Neuron (in vitro differentiated cells): ENCODE data around the gene VDAC1.
"Not testable (repeated sequence)": the region's sequence is repeated elsewhere in the genome, so short reads cannot be mapped to it uniquely, and the experiment has no call there.

Experiments
- H2AFZ ChIP-seq: one replicate; pipeline ENCODE4 v1.6.1; 2013; ENCODE audit warnings: low read depth, mild to moderate bottlenecking, inconsistent platforms, low read length, moderate library complexity
- H3K27me3 ChIP-seq: one replicate; pipeline ENCODE4 v1.6.1; 2013; ENCODE audit warnings: low read length; ENCODE audit not compliant: insufficient read depth
- H3K36me3 ChIP-seq: one replicate; pipeline ENCODE4 v1.6.1; 2013; ENCODE audit warnings: low read length; ENCODE audit not compliant: insufficient read depth
- H3K4me1 ChIP-seq: one replicate; pipeline ENCODE4 v1.6.1; 2013; ENCODE audit warnings: low read length; ENCODE audit not compliant: insufficient read depth
- H3K4me3 ChIP-seq: 2 replicates; pipeline ENCODE4 v1.5.1; 2013; ENCODE audit warnings: mild to moderate bottlenecking, low read length, moderate library complexity
- H3K9me3 ChIP-seq: one replicate; pipeline ENCODE4 v1.6.1; 2013; ENCODE audit warnings: low read length

The VDAC1 gene

GRCh38 chr5:134037160-134037559, 32.4 kb upstream of the VDAC1 start:
- Histone ChIP-seq H3K36me3 (no peaks in the 10 kb centered on the region), H3K27me3 (no peaks in the 10 kb centered on the region), H3K4me3 (no peak overlapping the region), H3K9me3 (no peaks in the 10 kb centered on the region), H3K4me1 (no peaks in the 10 kb centered on the region), H2AFZ (no peak overlapping the region)

- no peaks in the 10 kb centered on the region for H3K9me3 ChIP-seq
- H2AFZ ChIP-seq = no peak overlapping the region
- no peaks in the 10 kb centered on the region for H3K27me3 ChIP-seq
- no peak overlapping the region for H3K4me3 ChIP-seq
- no peaks in the 10 kb centered on the region for H3K36me3 ChIP-seq
- no peaks in the 10 kb centered on the region for H3K4me1 ChIP-seq
These were observed 29.6 kb upstream of the VDAC1 start for GRCh38 chr5:134034326-134034725.

GRCh38 chr5:134030303-134030964, 25.7 kb upstream of the VDAC1 start:
- H2AFZ ChIP-seq, H3K9me3 ChIP-seq, H3K4me3 ChIP-seq, H3K4me1 ChIP-seq, H3K36me3 ChIP-seq, H3K27me3 ChIP-seq: not testable (repeated sequence)

- Histone ChIP-seq H3K27me3 (peaks cover 3% of the 10 kb centered on the region), H2AFZ (no peak overlapping the region), H3K4me3 (no peak overlapping the region), H3K9me3 (no peaks in the 10 kb centered on the region), H3K36me3 (no peaks in the 10 kb centered on the region), H3K4me1 (no peaks in the 10 kb centered on the region)
These were observed 24.4 kb upstream of the VDAC1 start for GRCh38 chr5:134029156-134029555.

GRCh38 chr5:134028496-134028895, 23.7 kb upstream of the VDAC1 start:
- peaks cover 3% of the 10 kb centered on the region for H3K27me3 ChIP-seq
- H2AFZ ChIP-seq = no peak overlapping the region
- H3K4me1 ChIP-seq = no peaks in the 10 kb centered on the region
- no peaks in the 10 kb centered on the region for H3K9me3 ChIP-seq
- no peaks in the 10 kb centered on the region for H3K36me3 ChIP-seq
- no peak overlapping the region for H3K4me3 ChIP-seq

- H3K4me3 ChIP-seq = no peak overlapping the region
- no peaks in the 10 kb centered on the region for H3K4me1 ChIP-seq
- H3K36me3 ChIP-seq = no peaks in the 10 kb centered on the region
- no peak overlapping the region for H2AFZ ChIP-seq
- no peaks in the 10 kb centered on the region for H3K9me3 ChIP-seq
- H3K27me3 ChIP-seq = peaks cover 3% of the 10 kb centered on the region
These were observed 22.5 kb upstream of the VDAC1 start for GRCh38 chr5:134027288-134027615.

- no peaks in the 10 kb centered on the region for H3K36me3 ChIP-seq
- H2AFZ ChIP-seq = no peak overlapping the region
- no peaks in the 10 kb centered on the region for H3K9me3 ChIP-seq
- no peak overlapping the region for H3K4me3 ChIP-seq
- no peaks in the 10 kb centered on the region for H3K4me1 ChIP-seq
- peaks cover 3% of the 10 kb centered on the region for H3K27me3 ChIP-seq
These were observed 21.9 kb upstream of the VDAC1 start for GRCh38 chr5:134026521-134027287.

- Histone ChIP-seq H3K4me3 (no peak overlapping the region), H3K4me1 (no peaks in the 10 kb centered on the region), H3K27me3 (peaks cover 3% of the 10 kb centered on the region), H3K36me3 (no peaks in the 10 kb centered on the region), H2AFZ (no peak overlapping the region), H3K9me3 (no peaks in the 10 kb centered on the region)
These were observed 21.0 kb upstream of the VDAC1 start for GRCh38 chr5:134025786-134026185.

GRCh38 chr5:134024811-134025210, 20.0 kb upstream of the VDAC1 start:
- Histone ChIP-seq H3K4me1 (no peaks in the 10 kb centered on the region), H3K36me3 (no peaks in the 10 kb centered on the region), H2AFZ (no peak overlapping the region), H3K4me3 (no peak overlapping the region), H3K27me3 (peaks cover 3% of the 10 kb centered on the region), H3K9me3 (no peaks in the 10 kb centered on the region)

GRCh38 chr5:134022333-134022732, 17.6 kb upstream of the VDAC1 start:
- H3K9me3 ChIP-seq = no peaks in the 10 kb centered on the region
- H3K4me3 ChIP-seq = no peak overlapping the region
- no peaks in the 10 kb centered on the region for H3K4me1 ChIP-seq

GRCh38 chr5:134020188-134020587, 15.4 kb upstream of the VDAC1 start:
- no peak overlapping the region for H3K4me3 ChIP-seq
- no peaks in the 10 kb centered on the region for H3K27me3 ChIP-seq
- no peak overlapping the region for H2AFZ ChIP-seq
- no peaks in the 10 kb centered on the region for H3K36me3 ChIP-seq
- H3K9me3 ChIP-seq = no peaks in the 10 kb centered on the region
- H3K4me1 ChIP-seq = no peaks in the 10 kb centered on the region

More at GRCh38 chr5:134022333-134022732, 17.6 kb upstream of the VDAC1 start:
- no peaks in the 10 kb centered on the region for H3K36me3 ChIP-seq
- H3K27me3 ChIP-seq = no peaks in the 10 kb centered on the region
- H2AFZ ChIP-seq = no peak overlapping the region

GRCh38 chr5:134019636-134020035, 14.9 kb upstream of the VDAC1 start:
- H3K4me1 ChIP-seq = no peaks in the 10 kb centered on the region
- H3K9me3 ChIP-seq = no peaks in the 10 kb centered on the region
- H3K4me3 ChIP-seq = no peak overlapping the region
- H2AFZ ChIP-seq = no peak overlapping the region
- H3K36me3 ChIP-seq = no peaks in the 10 kb centered on the region
- H3K27me3 ChIP-seq = no peaks in the 10 kb centered on the region

- Histone ChIP-seq H3K27me3 (no peaks in the 10 kb centered on the region), H3K4me1 (no peaks in the 10 kb centered on the region), H3K36me3 (no peaks in the 10 kb centered on the region), H3K4me3 (no peak overlapping the region), H3K9me3 (no peaks in the 10 kb centered on the region), H2AFZ (no peak overlapping the region)
These were observed 14.2 kb upstream of the VDAC1 start for GRCh38 chr5:134018986-134019316.
